Measurements from ENCODE around the gene OXNAD1. TPM values are rescaled to one million over a fixed set of nuclear protein-coding genes. Genes with fewer than 3 reads are reported as not detected.

The OXNAD1 gene
- total RNA-seq, 1 experiment from 2014 or later: 12.1 TPM

DNA sequence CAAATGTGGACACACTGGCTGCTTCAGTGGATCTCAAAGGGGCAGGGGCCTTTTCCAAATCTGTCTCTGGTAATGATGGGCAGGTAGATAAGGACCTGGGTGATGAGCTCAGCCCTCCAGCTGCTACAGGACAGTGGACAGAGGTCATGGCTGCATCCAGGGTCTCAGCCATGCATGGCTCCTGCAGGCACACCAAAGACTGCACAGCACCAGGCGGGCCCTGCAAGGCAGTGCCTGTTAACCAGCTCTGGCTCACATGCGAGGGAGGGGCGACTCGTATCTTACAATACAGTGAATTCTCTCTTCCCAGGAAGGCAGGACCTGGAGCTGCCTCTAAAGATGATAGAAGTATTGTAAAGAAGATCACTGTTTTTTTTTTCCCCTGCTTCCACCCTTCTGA is 58.7 kb downstream of the OXNAD1 start:
- ChIA-PET POLR2A (no interaction called here), RAD21 (ENCODE audit: low non-redundant PET in 1 of 2, low total read pairs in 2 of 2, uncharacterized antibody in 2 of 2, unreplicated experiment in 2 of 2) (no interaction called here), CTCF (interaction anchor here (0.8 kb wide), 1 partner anchor 9 kb away, joined by 3 read pairs; no protein-coding TSS in a partner anchor)
- H3K27ac ChIP-seq (ENCODE audit: low read depth, low read length): no peak overlapping the region
- H4K20me1 ChIP-seq (ENCODE audit: insufficient read depth): no peaks in the 10 kb centered on the region
- BruUV-seq (replicated peaks): no TSS peak
- no peaks in the 10 kb centered on the region for H3K27me3 ChIP-seq (ENCODE audit: insufficient read depth, low read length)
- H3K4me1 ChIP-seq (ENCODE audit: control insufficient read depth in 1 of 2, insufficient read depth in 2 of 2, low read length in 2 of 2): no peaks in the 10 kb centered on the region
- no peaks in the 10 kb centered on the region for H3K79me2 ChIP-seq (ENCODE audit: insufficient read depth, low read length)
- H3K9me3 ChIP-seq (ENCODE audit: control insufficient read depth in 1 of 2, insufficient read depth in 1 of 2, low read depth in 1 of 2, low read length in 2 of 2): no peaks in the 10 kb centered on the region
- H3K4me3 ChIP-seq (replicated peaks in 1 of 2; ENCODE audit: low read depth in 1 of 2, low read length in 2 of 2): no peak overlapping the region
- TF ChIP-seq ZNF274 (IDR thresholded peaks at IDR 0.05; ENCODE audit: low read depth, low read length): no peak
- TF ChIP-seq FOSL1 (IDR thresholded peaks at IDR 0.05; ENCODE audit: low read depth): no peak
- no peak for TF ChIP-seq POLR2AphosphoS5 (IDR thresholded peaks at IDR 0.05; ENCODE audit: low read depth, low read length)
- TF ChIP-seq CBX3 (IDR thresholded peaks at IDR 0.05; ENCODE audit: low read depth): no peak
- TF ChIP-seq EGR1 (IDR thresholded peaks at IDR 0.05; ENCODE audit: low read depth): no peak
- TF ChIP-seq, protein P1, sequence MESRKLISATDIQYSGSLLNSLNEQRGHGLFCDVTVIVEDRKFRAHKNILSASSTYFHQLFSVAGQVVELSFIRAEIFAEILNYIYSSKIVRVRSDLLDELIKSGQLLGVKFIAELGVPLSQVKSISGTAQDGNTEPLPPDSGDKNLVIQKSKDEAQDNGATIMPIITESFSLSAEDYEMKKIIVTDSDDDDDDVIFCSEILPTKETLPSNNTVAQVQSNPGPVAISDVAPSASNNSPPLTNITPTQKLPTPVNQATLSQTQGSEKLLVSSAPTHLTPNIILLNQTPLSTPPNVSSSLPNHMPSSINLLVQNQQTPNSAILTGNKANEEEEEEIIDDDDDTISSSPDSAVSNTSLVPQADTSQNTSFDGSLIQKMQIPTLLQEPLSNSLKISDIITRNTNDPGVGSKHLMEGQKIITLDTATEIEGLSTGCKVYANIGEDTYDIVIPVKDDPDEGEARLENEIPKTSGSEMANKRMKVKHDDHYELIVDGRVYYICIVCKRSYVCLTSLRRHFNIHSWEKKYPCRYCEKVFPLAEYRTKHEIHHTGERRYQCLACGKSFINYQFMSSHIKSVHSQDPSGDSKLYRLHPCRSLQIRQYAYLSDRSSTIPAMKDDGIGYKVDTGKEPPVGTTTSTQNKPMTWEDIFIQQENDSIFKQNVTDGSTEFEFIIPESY (IDR thresholded peaks at IDR 0.05; ENCODE audit: extremely low read depth, insufficient replicate concordance, low read length): no peak
- TF ChIP-seq ELF1 (IDR thresholded peaks at IDR 0.05; ENCODE audit: borderline replicate concordance, low read depth): no peak
- no peak for ATAC-seq
- no peaks in the 10 kb centered on the region for H3K9me2 ChIP-seq (ENCODE audit: insufficient read depth)
- intact Hi-C loops (cut with micrococcal nuclease): no loop called here
- H2AFZ ChIP-seq (ENCODE audit: low read depth, low read length, poor library complexity, severe bottlenecking): no peak overlapping the region
- no peaks in the 10 kb centered on the region for H3K36me3 ChIP-seq (ENCODE audit: control insufficient read depth in 1 of 2, insufficient read depth in 2 of 2, low read length in 2 of 2)
- no peak for DNase-seq (ENCODE audit: low read depth, low spot score)
- H3K4me2 ChIP-seq (ENCODE audit: low read length): no peak overlapping the region
- no peak overlapping the region for H3K9ac ChIP-seq (ENCODE audit: low read length)

DNA sequence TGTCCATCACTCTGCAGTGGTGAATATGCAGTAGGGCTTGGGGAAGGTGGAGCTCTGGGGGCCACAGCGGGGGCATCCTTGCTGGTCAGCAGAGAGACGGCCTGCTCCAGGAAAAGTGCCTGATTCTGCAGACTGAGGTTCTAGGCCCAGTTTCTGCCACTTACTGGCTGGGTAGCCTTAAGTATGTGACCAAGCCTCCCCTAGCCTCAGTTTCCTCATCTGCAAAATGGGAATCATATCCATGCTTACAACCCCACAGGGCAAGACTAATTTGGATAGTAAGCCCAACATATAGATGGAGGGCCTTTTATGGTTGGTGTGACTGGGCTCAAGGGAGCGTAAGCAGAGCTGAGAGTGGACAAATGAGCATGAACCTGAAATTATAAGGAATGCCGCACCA is 60.8 kb downstream of the OXNAD1 start:
- intact Hi-C loops (cut with micrococcal nuclease): no loop called here
- Histone ChIP-seq H3K9ac (ENCODE audit: low read length) (no peak overlapping the region), H3K4me2 (ENCODE audit: low read length) (no peak overlapping the region), H4K20me1 (ENCODE audit: insufficient read depth) (no peaks in the 10 kb centered on the region), H3K27ac (ENCODE audit: low read depth, low read length) (no peak overlapping the region), H3K9me3 (ENCODE audit: control insufficient read depth in 1 of 2, insufficient read depth in 1 of 2, low read depth in 1 of 2, low read length in 2 of 2) (no peaks in the 10 kb centered on the region), H3K79me2 (ENCODE audit: insufficient read depth, low read length) (no peaks in the 10 kb centered on the region), H2AFZ (ENCODE audit: low read depth, low read length, poor library complexity, severe bottlenecking) (no peak overlapping the region), H3K4me1 (ENCODE audit: control insufficient read depth in 1 of 2, insufficient read depth in 2 of 2, low read length in 2 of 2) (no peaks in the 10 kb centered on the region), H3K36me3 (ENCODE audit: control insufficient read depth in 1 of 2, insufficient read depth in 2 of 2, low read length in 2 of 2) (no peaks in the 10 kb centered on the region), H3K9me2 (ENCODE audit: insufficient read depth) (no peaks in the 10 kb centered on the region), H3K27me3 (ENCODE audit: insufficient read depth, low read length) (no peaks in the 10 kb centered on the region), H3K4me3 (replicated peaks in 1 of 2; ENCODE audit: low read depth in 1 of 2, low read length in 2 of 2) (no peak overlapping the region)
- ChIA-PET CTCF (no interaction called here), RAD21 (ENCODE audit: low non-redundant PET in 1 of 2, low total read pairs in 2 of 2, uncharacterized antibody in 2 of 2, unreplicated experiment in 2 of 2) (no interaction called here), POLR2A (no interaction called here)
- no peak for TF ChIP-seq POLR2AphosphoS5 (IDR thresholded peaks at IDR 0.05; ENCODE audit: low read depth, low read length)
- TF ChIP-seq, protein P2, sequence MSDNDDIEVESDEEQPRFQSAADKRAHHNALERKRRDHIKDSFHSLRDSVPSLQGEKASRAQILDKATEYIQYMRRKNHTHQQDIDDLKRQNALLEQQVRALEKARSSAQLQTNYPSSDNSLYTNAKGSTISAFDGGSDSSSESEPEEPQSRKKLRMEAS (IDR thresholded peaks at IDR 0.05): no peak
- TF ChIP-seq, protein P1 (IDR thresholded peaks at IDR 0.05; ENCODE audit: extremely low read depth, insufficient replicate concordance, low read length): no peak
- TF ChIP-seq SIN3A (IDR thresholded peaks at IDR 0.05; ENCODE audit: low read depth): no peak
- TF ChIP-seq SRF (IDR thresholded peaks at IDR 0.05; ENCODE audit: low read depth): no peak
- no peak for TF ChIP-seq JUND (IDR thresholded peaks at IDR 0.05)
- no peak for TF ChIP-seq TCF7L2 (IDR thresholded peaks at IDR 0.05; ENCODE audit: borderline replicate concordance, extremely low read depth, insufficient read depth, insufficient read length)
- no peak for TF ChIP-seq EGR1 (IDR thresholded peaks at IDR 0.05; ENCODE audit: low read depth)
- TF ChIP-seq POLR2A (IDR thresholded peaks at IDR 0.05; ENCODE audit: borderline replicate concordance, extremely low read depth, insufficient read depth, insufficient read length): no peak
- no TSS peak for BruUV-seq (replicated peaks)
- DNase-seq (ENCODE audit: low read depth, low spot score) (no peak), ATAC-seq (no peak)

Measured in HCT116 (cell line).